DND-41 (cell line): ENCODE results near the gene RUBCNL.

Source experiments
- ATAC-seq: fragments of 200-7000 bp; cut with Tn5 transposase; 3 replicates; pipeline ENCODE4 v1.9.1; 2021; ENCODE audit warnings: low read depth; ENCODE audit not compliant: insufficient read depth
- DNase-seq: peaks from one replicate; pipeline ENCODE4 v3.0.0-alpha.2; 2020
- H2AFZ ChIP-seq: 2 replicates; pipeline ENCODE4 v1.6.0; 2012; ENCODE audit warnings: low read depth, low read length
- H3K27ac ChIP-seq: 2 replicates; pipeline ENCODE4 v1.5.1; 2012; ENCODE audit warnings: low read length, inconsistent platforms
- H3K27me3 ChIP-seq: fragments of 200-600 bp; sonication (generic); 2 replicates; pipeline ENCODE4 v1.6.0; 2012; ENCODE audit warnings: low read length, mild to moderate bottlenecking, inconsistent platforms; ENCODE audit not compliant: insufficient read depth, poor library complexity
- H3K36me3 ChIP-seq: 2 replicates; pipeline ENCODE4 v1.5.1; 2012; ENCODE audit warnings: low read length, inconsistent platforms; ENCODE audit not compliant: insufficient read depth
- H3K4me1 ChIP-seq: 2 replicates; pipeline ENCODE4 v1.5.1; 2012; ENCODE audit warnings: mild to moderate bottlenecking, low read length; ENCODE audit not compliant: insufficient read depth
- H3K4me2 ChIP-seq: 2 replicates; pipeline ENCODE4 v1.6.0; 2012; ENCODE audit warnings: mild to moderate bottlenecking, moderate library complexity, low read length, inconsistent platforms; ENCODE audit not compliant: insufficient read depth
- H3K4me3 ChIP-seq, 2 experiments: fragments of 200-600 bp in 1 of 2; shearing (Covaris generic) in 1 of 2; 2 replicates each; pipeline ENCODE4 v1.5.1; 2012 to 2016; ENCODE audit warnings: inconsistent platforms in 2 of 2, low read length in 2 of 2, mild to moderate bottlenecking in 2 of 2, low read depth in 1 of 2, moderate library complexity in 1 of 2
- H3K79me2 ChIP-seq: 2 replicates; pipeline ENCODE4 v1.6.0; 2012; ENCODE audit warnings: low read length, inconsistent platforms; ENCODE audit not compliant: insufficient read depth
- H3K9ac ChIP-seq: 2 replicates; pipeline ENCODE4 v1.6.0; 2012; ENCODE audit warnings: low read depth, mild to moderate bottlenecking, inconsistent platforms, low read length, moderate library complexity
- H3K9me3 ChIP-seq: 2 replicates; pipeline ENCODE4 v1.5.1; 2012; ENCODE audit warnings: low read length, moderate library complexity, mild to moderate bottlenecking, inconsistent platforms; ENCODE audit not compliant: insufficient read depth, severe bottlenecking
- H4K20me1 ChIP-seq: 2 replicates; pipeline ENCODE4 v1.6.0; 2012; ENCODE audit warnings: low read length; ENCODE audit not compliant: insufficient read depth
- EZH2 ChIP-seq: IDR thresholded peaks from 3 replicates; pipeline ENCODE4 v1.6.1; 2012; ENCODE audit warnings: borderline replicate concordance, low read depth, mild to moderate bottlenecking, moderate library complexity, low read length, inconsistent platforms; ENCODE audit not compliant: severe bottlenecking
- TF ChIP-seq, protein P1 (sequence below): IDR thresholded peaks from 2 replicates; pipeline ENCODE4 v1.5.1; 2012; ENCODE audit warnings: borderline replicate concordance, low read length, moderate library complexity, mild to moderate bottlenecking; ENCODE audit not compliant: poor library complexity, severe bottlenecking; ENCODE audit errors: extremely low read depth

Gene RUBCNL

DNA sequence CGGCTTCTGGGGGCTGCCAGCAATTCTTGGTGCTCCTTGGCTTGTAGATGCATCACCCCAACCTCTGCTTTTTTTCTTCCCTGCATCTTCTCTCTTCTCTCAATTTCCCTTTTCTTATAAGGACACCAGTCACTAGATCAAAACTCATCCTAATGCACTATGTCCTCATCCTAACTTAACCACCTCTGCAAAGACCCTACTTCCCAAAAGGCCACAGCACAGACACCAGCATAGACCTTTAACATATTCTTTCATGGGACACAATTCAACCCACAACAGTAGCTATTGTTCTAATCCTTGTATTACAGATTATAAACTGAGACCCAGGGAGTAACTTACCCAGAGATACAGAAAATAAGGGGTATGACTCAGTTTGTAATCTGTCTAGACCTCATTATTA lies 47.0 kb downstream of the RUBCNL start:
- no peaks in the 10 kb centered on the region for H4K20me1 ChIP-seq
- H3K27me3 ChIP-seq, result no peaks in the 10 kb centered on the region
- no peak overlapping the region for H3K9ac ChIP-seq
- ATAC-seq, result no peak
- no peaks in the 10 kb centered on the region for H3K4me1 ChIP-seq
- H3K27ac ChIP-seq, result no peak overlapping the region
- DNase-seq, result no peak
- no peak overlapping the region for H2AFZ ChIP-seq
- H3K36me3 ChIP-seq, result 0 out of 2 replicates have a peak, but pooled peaks cover 6% of the 10 kb centered on the region
- no peak overlapping the region for H3K4me2 ChIP-seq
- TF ChIP-seq EZH2, result no peak
- TF ChIP-seq, protein P1, sequence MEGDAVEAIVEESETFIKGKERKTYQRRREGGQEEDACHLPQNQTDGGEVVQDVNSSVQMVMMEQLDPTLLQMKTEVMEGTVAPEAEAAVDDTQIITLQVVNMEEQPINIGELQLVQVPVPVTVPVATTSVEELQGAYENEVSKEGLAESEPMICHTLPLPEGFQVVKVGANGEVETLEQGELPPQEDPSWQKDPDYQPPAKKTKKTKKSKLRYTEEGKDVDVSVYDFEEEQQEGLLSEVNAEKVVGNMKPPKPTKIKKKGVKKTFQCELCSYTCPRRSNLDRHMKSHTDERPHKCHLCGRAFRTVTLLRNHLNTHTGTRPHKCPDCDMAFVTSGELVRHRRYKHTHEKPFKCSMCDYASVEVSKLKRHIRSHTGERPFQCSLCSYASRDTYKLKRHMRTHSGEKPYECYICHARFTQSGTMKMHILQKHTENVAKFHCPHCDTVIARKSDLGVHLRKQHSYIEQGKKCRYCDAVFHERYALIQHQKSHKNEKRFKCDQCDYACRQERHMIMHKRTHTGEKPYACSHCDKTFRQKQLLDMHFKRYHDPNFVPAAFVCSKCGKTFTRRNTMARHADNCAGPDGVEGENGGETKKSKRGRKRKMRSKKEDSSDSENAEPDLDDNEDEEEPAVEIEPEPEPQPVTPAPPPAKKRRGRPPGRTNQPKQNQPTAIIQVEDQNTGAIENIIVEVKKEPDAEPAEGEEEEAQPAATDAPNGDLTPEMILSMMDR, result no peak
- H3K79me2 ChIP-seq, result no peaks in the 10 kb centered on the region
- no peak overlapping the region for H3K4me3 ChIP-seq
- H3K9me3 ChIP-seq, result peaks cover 3% of the 10 kb centered on the region

DNA sequence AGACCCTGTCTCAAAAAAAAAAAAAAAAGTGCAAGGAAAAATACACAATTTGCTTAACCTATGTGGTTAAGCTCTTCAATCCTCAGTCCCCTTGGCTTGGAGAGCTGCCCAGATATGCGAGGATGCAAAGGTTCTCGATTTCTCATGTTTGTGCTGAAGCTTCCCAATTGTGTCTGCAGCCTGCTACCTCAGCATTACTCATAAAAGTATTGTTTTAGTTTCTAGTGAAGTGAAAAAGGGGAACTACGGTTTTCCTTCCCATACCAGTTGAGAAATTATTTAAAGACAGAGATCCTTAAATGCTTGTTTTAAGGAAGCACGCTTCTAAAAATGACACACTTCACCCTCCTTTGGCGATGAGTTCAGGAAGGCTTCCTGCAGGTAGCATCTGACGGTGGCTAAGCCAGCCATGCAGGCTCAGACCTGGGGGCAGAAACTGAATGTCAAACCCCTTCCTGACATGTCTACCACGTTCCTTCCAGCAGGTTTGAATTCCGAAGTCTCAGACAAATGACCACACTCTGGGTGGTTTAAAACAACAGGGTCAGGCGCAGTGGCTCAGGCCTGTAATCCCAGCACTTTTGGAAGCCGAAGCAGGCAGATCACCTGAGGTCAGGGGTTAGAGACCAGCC lies 47.9 kb downstream of the RUBCNL start:
- Histone ChIP-seq H3K36me3 (0 out of 2 replicates have a peak, but pooled peaks cover 6% of the 10 kb centered on the region), H2AFZ (no peak overlapping the region), H3K4me1 (no peaks in the 10 kb centered on the region), H4K20me1 (no peaks in the 10 kb centered on the region), H3K27me3 (no peaks in the 10 kb centered on the region), H3K27ac (no peak overlapping the region), H3K4me2 (no peak overlapping the region), H3K9me3 (peaks cover 3% of the 10 kb centered on the region), H3K9ac (no peak overlapping the region), H3K79me2 (no peaks in the 10 kb centered on the region), H3K4me3 (no peak overlapping the region)
- no peak for TF ChIP-seq EZH2
- TF ChIP-seq, protein P1, result no peak
- ATAC-seq (no peak), DNase-seq (no peak)

DNA sequence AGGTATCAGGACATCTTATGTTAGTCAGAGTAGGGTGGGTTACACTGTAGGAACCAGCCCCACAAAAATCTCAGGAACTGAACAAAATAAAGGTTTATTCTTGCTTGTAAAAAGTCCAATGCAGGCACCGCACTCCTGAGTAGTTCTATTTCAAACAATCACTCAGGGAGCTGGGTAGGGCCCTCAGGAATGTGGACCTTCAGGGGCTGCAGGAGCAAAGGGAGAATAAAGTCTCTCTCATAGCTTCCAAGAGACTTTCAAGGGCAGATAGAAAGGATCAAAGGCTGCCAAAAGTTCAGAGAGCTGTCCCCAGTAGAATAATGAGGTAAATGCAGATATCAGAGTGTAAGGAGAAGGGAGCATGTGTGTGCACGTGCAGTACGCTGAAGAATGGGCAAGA lies 49.4 kb downstream of the RUBCNL start:
- no peaks in the 10 kb centered on the region for H3K79me2 ChIP-seq
- no peaks in the 10 kb centered on the region for H4K20me1 ChIP-seq
- no peak overlapping the region for H3K9ac ChIP-seq
- no peak overlapping the region for H3K4me3 ChIP-seq
- no peak overlapping the region for H2AFZ ChIP-seq
- H3K36me3 ChIP-seq, result no peaks in the 10 kb centered on the region
- H3K27ac ChIP-seq, result no peak overlapping the region
- H3K4me1 ChIP-seq, result no peaks in the 10 kb centered on the region
- DNase-seq (no peak), ATAC-seq (no peak)
- H3K9me3 ChIP-seq, result peaks cover 3% of the 10 kb centered on the region
- no peak for TF ChIP-seq EZH2
- TF ChIP-seq, protein P1, result no peak
- no peaks in the 10 kb centered on the region for H3K27me3 ChIP-seq
- no peak overlapping the region for H3K4me2 ChIP-seq
